ENCODE measurements around the gene DYRK3. TPM values are rescaled to one million over a fixed set of nuclear protein-coding genes. Genes with fewer than 3 reads are reported as not detected.

Gene DYRK3
- total and polyA plus RNA-seq, 9 of the 15 experiments (the other 6 are each of a cell fraction or from before 2014, with no cell fraction given): 4.5 to 33.7 (median 25.7) TPM

DNA sequence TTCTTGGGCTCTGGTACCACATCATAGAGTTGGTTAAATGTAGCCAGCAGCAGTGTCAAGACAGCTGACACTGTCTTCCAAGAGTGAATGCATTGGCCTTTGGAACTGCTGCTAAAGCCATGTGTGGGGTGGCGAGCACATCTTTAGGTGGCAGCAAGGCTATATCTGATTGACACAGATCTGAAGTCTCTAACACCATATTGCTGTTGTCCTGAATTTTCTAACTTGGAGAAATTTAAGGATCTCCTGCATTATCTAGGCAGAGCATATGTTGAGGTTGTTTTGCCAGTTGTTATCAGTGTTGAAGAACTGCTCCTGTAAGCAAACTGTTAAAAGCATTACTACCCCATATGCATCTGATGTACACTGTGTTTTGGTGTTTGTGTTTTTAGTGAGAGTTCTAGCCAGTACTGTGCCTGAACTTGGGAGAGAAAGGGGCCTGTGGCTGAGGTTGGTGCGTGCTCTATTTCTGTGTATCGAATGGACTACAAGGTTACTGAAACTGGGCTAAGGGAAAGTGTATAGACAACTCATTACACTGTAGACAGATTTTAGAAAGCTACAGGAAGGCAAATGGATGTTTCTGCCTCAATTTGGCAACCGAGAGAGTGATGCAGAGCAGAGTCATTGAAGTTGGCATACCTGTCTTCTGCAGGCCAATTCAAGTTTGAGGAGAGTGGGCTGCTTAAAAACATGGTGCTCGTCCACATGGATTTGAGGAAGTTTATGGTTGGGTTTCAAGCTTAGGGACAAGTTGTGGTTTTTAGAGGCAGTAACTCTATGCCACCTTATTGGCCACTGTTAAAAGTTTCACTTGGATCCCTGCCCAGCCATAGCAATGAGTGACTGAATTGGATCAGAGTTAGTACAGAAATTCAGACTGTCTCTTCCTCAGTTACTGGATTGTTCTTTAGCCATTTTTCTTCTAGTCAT, 16.9 kb downstream of the DYRK3 start (continued):
- peak; percentile 68; the same call in 1 of the 2 replicates for TF ChIP-seq GTF2E2 (tag; IDR thresholded peaks at IDR 0.05)
- TF ChIP-seq POLR3A (IDR thresholded peaks at IDR 0.05; ENCODE audit: borderline replicate concordance, extremely low read depth, insufficient read depth, insufficient read length): no peak
- 0 out of 6 replicates have a peak, but pooled peaks of 1 of the 3 experiments have one; percentile 19 for TF ChIP-seq CTCF (IDR thresholded peaks at IDR 0.05 in 2 of 3, conservative IDR thresholded peaks at IDR 0.05 in 1 of 3; ENCODE audit: insufficient read depth in 2 of 3, low read depth in 1 of 3, low read length in 3 of 3)
- no peak for TF ChIP-seq HNRNPH1 (optimal IDR thresholded peaks at IDR 0.05; ENCODE audit: low read depth, low read length)
- TF ChIP-seq KDM5B (IDR thresholded peaks at IDR 0.05; ENCODE audit: insufficient replicate concordance, low read depth, low read length): no peak
- no peak for TF ChIP-seq ZNF12 (CRISPR knock-in tag; IDR thresholded peaks at IDR 0.05)
- TF ChIP-seq, protein P1, sequence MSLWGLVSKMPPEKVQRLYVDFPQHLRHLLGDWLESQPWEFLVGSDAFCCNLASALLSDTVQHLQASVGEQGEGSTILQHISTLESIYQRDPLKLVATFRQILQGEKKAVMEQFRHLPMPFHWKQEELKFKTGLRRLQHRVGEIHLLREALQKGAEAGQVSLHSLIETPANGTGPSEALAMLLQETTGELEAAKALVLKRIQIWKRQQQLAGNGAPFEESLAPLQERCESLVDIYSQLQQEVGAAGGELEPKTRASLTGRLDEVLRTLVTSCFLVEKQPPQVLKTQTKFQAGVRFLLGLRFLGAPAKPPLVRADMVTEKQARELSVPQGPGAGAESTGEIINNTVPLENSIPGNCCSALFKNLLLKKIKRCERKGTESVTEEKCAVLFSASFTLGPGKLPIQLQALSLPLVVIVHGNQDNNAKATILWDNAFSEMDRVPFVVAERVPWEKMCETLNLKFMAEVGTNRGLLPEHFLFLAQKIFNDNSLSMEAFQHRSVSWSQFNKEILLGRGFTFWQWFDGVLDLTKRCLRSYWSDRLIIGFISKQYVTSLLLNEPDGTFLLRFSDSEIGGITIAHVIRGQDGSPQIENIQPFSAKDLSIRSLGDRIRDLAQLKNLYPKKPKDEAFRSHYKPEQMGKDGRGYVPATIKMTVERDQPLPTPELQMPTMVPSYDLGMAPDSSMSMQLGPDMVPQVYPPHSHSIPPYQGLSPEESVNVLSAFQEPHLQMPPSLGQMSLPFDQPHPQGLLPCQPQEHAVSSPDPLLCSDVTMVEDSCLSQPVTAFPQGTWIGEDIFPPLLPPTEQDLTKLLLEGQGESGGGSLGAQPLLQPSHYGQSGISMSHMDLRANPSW (CRISPR knock-in tag; IDR thresholded peaks at IDR 0.05): no peak
- TF ChIP-seq ERF (CRISPR knock-in tag; IDR thresholded peaks at IDR 0.05): no peak
- no peak for TF ChIP-seq ZNF384 (IDR thresholded peaks at IDR 0.05; ENCODE audit: low read depth, low read length)
- no peak for TF ChIP-seq BCLAF1 (IDR thresholded peaks at IDR 0.05; ENCODE audit: borderline replicate concordance in 1 of 2, control insufficient read depth in 1 of 2, low read depth in 2 of 2, low read length in 1 of 2)
- TF ChIP-seq ZBED1 (IDR thresholded peaks at IDR 0.05): 0 out of 2 replicates have a peak, but pooled peaks have one; percentile 59
- TF ChIP-seq, protein P2, sequence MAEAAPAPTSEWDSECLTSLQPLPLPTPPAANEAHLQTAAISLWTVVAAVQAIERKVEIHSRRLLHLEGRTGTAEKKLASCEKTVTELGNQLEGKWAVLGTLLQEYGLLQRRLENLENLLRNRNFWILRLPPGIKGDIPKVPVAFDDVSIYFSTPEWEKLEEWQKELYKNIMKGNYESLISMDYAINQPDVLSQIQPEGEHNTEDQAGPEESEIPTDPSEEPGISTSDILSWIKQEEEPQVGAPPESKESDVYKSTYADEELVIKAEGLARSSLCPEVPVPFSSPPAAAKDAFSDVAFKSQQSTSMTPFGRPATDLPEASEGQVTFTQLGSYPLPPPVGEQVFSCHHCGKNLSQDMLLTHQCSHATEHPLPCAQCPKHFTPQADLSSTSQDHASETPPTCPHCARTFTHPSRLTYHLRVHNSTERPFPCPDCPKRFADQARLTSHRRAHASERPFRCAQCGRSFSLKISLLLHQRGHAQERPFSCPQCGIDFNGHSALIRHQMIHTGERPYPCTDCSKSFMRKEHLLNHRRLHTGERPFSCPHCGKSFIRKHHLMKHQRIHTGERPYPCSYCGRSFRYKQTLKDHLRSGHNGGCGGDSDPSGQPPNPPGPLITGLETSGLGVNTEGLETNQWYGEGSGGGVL (CRISPR knock-in tag; IDR thresholded peaks at IDR 0.05): no peak
- TF ChIP-seq KAT8 (IDR thresholded peaks at IDR 0.05; ENCODE audit: low read depth): no peak
